H9 (cell line): Measurements from ENCODE around the gene LRP2BP. TPM values are rescaled to one million over a fixed set of nuclear protein-coding genes. Genes with fewer than 3 reads are reported as not detected.

ENCODE experiments used
- DNase-seq: peaks from one replicate; pipeline ENCODE4 v3.0.0-alpha.2; 2017
- H2AFZ ChIP-seq: one replicate; pipeline ENCODE4 v1.6.1; 2013; ENCODE audit warnings: mild to moderate bottlenecking, low read length, control low read depth, moderate library complexity
- H2AK5ac ChIP-seq: 2 replicates; pipeline ENCODE4 v1.6.1; 2013; ENCODE audit warnings: low read length, control low read depth, mixed read lengths; ENCODE audit not compliant: insufficient read length
- H2BK120ac ChIP-seq: one replicate; pipeline ENCODE4 v1.6.1; 2013; ENCODE audit warnings: low read depth, mild to moderate bottlenecking, low read length, control low read depth, inconsistent platforms; ENCODE audit not compliant: poor library complexity, severe bottlenecking
- H2BK12ac ChIP-seq: 2 replicates; pipeline ENCODE4 v1.6.1; 2013; ENCODE audit warnings: low read length, control low read depth, mixed read lengths, low read depth; ENCODE audit not compliant: insufficient read length
- H2BK15ac ChIP-seq: 2 replicates; pipeline ENCODE4 v1.6.1; 2013; ENCODE audit warnings: low read depth, low read length, control low read depth
- H2BK20ac ChIP-seq: one replicate; pipeline ENCODE4 v1.6.1; 2013; ENCODE audit warnings: low read depth, mild to moderate bottlenecking, low read length, control low read depth, inconsistent platforms; ENCODE audit not compliant: poor library complexity, severe bottlenecking
- H2BK5ac ChIP-seq: 2 replicates; pipeline ENCODE4 v1.6.1; 2013; ENCODE audit warnings: low read length, control low read depth, mixed read lengths; ENCODE audit not compliant: insufficient read length
- H3K14ac ChIP-seq: 2 replicates; pipeline ENCODE4 v1.6.1; 2013; ENCODE audit warnings: low read length, control low read depth; ENCODE audit not compliant: insufficient read depth
- H3K18ac ChIP-seq: 2 replicates; pipeline ENCODE4 v1.6.1; 2013; ENCODE audit warnings: low read depth, mild to moderate bottlenecking, mixed read lengths, low read length, control low read depth; ENCODE audit not compliant: insufficient read length
- H3K23ac ChIP-seq: 2 replicates; pipeline ENCODE4 v1.6.1; 2013; ENCODE audit warnings: low read length, control low read depth, mixed read lengths, low read depth; ENCODE audit not compliant: insufficient read length
- H3K23me2 ChIP-seq: 2 replicates; pipeline ENCODE4 v1.6.1; 2013; ENCODE audit warnings: low read depth, mild to moderate bottlenecking, mixed read lengths, low read length, control low read depth; ENCODE audit not compliant: insufficient read length, poor library complexity, severe bottlenecking
- H3K27ac ChIP-seq: 2 replicates; pipeline ENCODE4 v1.5.1; 2013; ENCODE audit warnings: low read length, control low read depth, mixed read lengths, low read depth; ENCODE audit not compliant: insufficient read length
- H3K27me3 ChIP-seq: 2 replicates; pipeline ENCODE4 v1.6.1; 2013; ENCODE audit warnings: low read length, control low read depth, inconsistent platforms; ENCODE audit not compliant: insufficient read depth
- H3K4ac ChIP-seq: 2 replicates; pipeline ENCODE4 v1.6.1; 2013; ENCODE audit warnings: low read depth, mild to moderate bottlenecking, control low read depth, inconsistent platforms, low read length, moderate library complexity
- H3K4me1 ChIP-seq: 2 replicates; pipeline ENCODE4 v1.6.1; 2013; ENCODE audit warnings: low read length, control low read depth, inconsistent platforms; ENCODE audit not compliant: insufficient read depth
- H3K4me2 ChIP-seq: 2 replicates; pipeline ENCODE4 v1.6.1; 2013; ENCODE audit warnings: low read length, control low read depth, mixed read lengths; ENCODE audit not compliant: insufficient read length, insufficient read depth
- H3K56ac ChIP-seq: 2 replicates; pipeline ENCODE4 v1.6.1; 2013; ENCODE audit warnings: low read depth, mild to moderate bottlenecking, mixed read lengths, low read length, control low read depth; ENCODE audit not compliant: insufficient read length
- H3K79me1 ChIP-seq: 2 replicates; pipeline ENCODE4 v1.6.1; 2013; ENCODE audit warnings: low read depth, mild to moderate bottlenecking, moderate library complexity, low read length, control low read depth, inconsistent platforms; ENCODE audit not compliant: insufficient read depth, poor library complexity, severe bottlenecking
- H3K79me2 ChIP-seq: 2 replicates; pipeline ENCODE4 v1.6.1; 2013; ENCODE audit warnings: low read length, control low read depth, inconsistent platforms; ENCODE audit not compliant: insufficient read depth
- H3K9ac ChIP-seq: 2 replicates; pipeline ENCODE4 v1.6.1; 2013; ENCODE audit warnings: low read length, control low read depth, mixed read lengths; ENCODE audit not compliant: insufficient read length; ENCODE audit errors: extremely low read depth
- H3K9me3 ChIP-seq: one replicate; pipeline ENCODE4 v1.6.1; 2013; ENCODE audit warnings: low read depth, low read length, inconsistent platforms; ENCODE audit not compliant: control insufficient read depth
- H3T11ph ChIP-seq: one replicate; pipeline ENCODE4 v1.6.1; 2013; ENCODE audit warnings: mild to moderate bottlenecking, low read length, control low read depth, inconsistent platforms
- H4K20me1 ChIP-seq: one replicate; pipeline ENCODE4 v1.6.1; 2013; ENCODE audit not compliant: control insufficient read depth, insufficient read length, insufficient read depth
- H4K5ac ChIP-seq: 2 replicates; pipeline ENCODE4 v1.6.1; 2013; ENCODE audit warnings: low read depth, mild to moderate bottlenecking, mixed read lengths, low read length, control low read depth; ENCODE audit not compliant: insufficient read length
- H4K8ac ChIP-seq: replicated peaks from 2 replicates; pipeline ENCODE4 v1.6.1; 2013; ENCODE audit warnings: low read length, control low read depth, mixed read lengths, low read depth; ENCODE audit not compliant: insufficient read length
- H4K91ac ChIP-seq: 2 replicates; pipeline ENCODE4 v1.6.1; 2013; ENCODE audit warnings: low read depth, mild to moderate bottlenecking, moderate library complexity, mixed read lengths, low read length, control low read depth; ENCODE audit not compliant: insufficient read length
- H3K27ac Mint-ChIP-seq, 3 experiments: 2 replicates in 2 of 3; 3 replicates in 1 of 3; pipeline ENCODE4 v1.8.0; 2020 to 2021; ENCODE audit warnings: mixed read lengths in 3 of 3, mild to moderate bottlenecking in 1 of 3, moderate library complexity in 1 of 3
- H3K27me3 Mint-ChIP-seq: 2 replicates; pipeline ENCODE4 v1.8.0; 2021; ENCODE audit warnings: low read depth, mild to moderate bottlenecking, moderate library complexity, mixed read lengths
- H3K36me3 Mint-ChIP-seq, 3 experiments: 2 replicates in 2 of 3; 3 replicates in 1 of 3; pipeline ENCODE4 v1.8.0; 2020 to 2021; ENCODE audit warnings: low read depth in 3 of 3, mixed read lengths in 3 of 3; ENCODE audit not compliant: insufficient read depth in 1 of 3
- H3K4me1 Mint-ChIP-seq, 2 experiments: 2 replicates each; pipeline ENCODE4 v1.8.0; 2020; ENCODE audit warnings: mixed read lengths in 2 of 2
- H3K4me3 Mint-ChIP-seq, 2 experiments: 2 replicates in 1 of 2; 3 replicates in 1 of 2; pipeline ENCODE4 v1.8.0; 2020 to 2021; ENCODE audit warnings: mild to moderate bottlenecking in 2 of 2, mixed read lengths in 2 of 2, moderate library complexity in 1 of 2
- H3K9me3 Mint-ChIP-seq, 2 experiments: 2 replicates in 1 of 2; 3 replicates in 1 of 2; pipeline ENCODE4 v1.8.0; 2020; ENCODE audit warnings: mild to moderate bottlenecking in 2 of 2, mixed read lengths in 2 of 2, moderate library complexity in 1 of 2
- WGBS: extraction: QIAGEN DNeasy Blood & Tissue Kit; methylation state at CpG from one replicate; pipeline ENCODE4 v1.1.7; 2013; ENCODE audit warnings: missing lambda C conversion rate, low lambda C conversion rate, mixed read lengths; ENCODE audit not compliant: insufficient read length; ENCODE audit errors: extremely low coverage; 5-methylcytosine and 5-hydroxymethylcytosine counted together
- total RNA-seq: library from RNA; stranded (reverse); gene quantifications from 2 replicates; pipeline ENCODE4 v1.2.1, GENCODE V29; 2021
- TF ChIP-seq, protein P1 (sequence below): fragments of 200-600 bp; sonication (generic); conservative IDR thresholded peaks from 3 replicates; pipeline ENCODE4 v1.8.0; 2021; ENCODE audit warnings: antibody characterized with exemption, mild to moderate bottlenecking

Gene LRP2BP
- total RNA-seq, 1 experiment from 2014 or later: 0.46 TPM

DNA sequence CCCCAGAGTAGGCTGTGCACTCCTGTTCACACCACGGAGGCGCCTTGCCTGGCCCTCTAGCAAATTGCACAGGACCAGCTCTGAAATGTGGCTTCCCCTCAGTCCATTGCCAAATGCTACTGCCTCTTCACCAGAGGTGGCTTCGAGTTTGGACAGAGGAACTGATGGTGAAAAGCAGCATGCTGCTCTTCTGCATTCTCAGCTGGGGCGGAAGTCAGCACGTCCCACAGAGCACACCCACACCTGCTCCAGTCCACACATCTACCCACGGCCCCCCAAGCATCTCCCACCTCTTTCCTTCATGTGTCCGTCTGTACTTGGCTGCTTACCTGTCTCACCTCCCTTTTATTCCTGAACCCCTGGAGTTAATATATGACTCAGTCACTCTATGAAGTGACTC lies 43.5 kb downstream of the LRP2BP start:
- Histone ChIP-seq H3K27ac (no peak overlapping the region), H2AFZ (no peak overlapping the region), H4K20me1 (no peaks in the 10 kb centered on the region), H3K4ac (no peak overlapping the region), H3K14ac (no peak overlapping the region; the same call in 1 of the 2 replicates), H4K5ac (no peak overlapping the region), H3K18ac (no peak overlapping the region), H3K4me2 (no peak overlapping the region), H4K91ac (no peak overlapping the region), H2BK120ac (no peak overlapping the region), H2BK20ac (no peak overlapping the region), H3K23ac (no peak overlapping the region), H2BK15ac (no peak overlapping the region), H4K8ac (no peak overlapping the region), H2AK5ac (no peak overlapping the region), H3K79me1 (no peaks in the 10 kb centered on the region), H3T11ph (no peak overlapping the region), H3K23me2 (no peaks in the 10 kb centered on the region), H3K9me3 (no peaks in the 10 kb centered on the region), H2BK5ac (no peak overlapping the region), H3K27me3 (no peaks in the 10 kb centered on the region), H3K4me1 (no peaks in the 10 kb centered on the region), H2BK12ac (no peak overlapping the region), H3K9ac (no peak overlapping the region), H3K79me2 (no peaks in the 10 kb centered on the region), H3K56ac (no peak overlapping the region)
- DNase-seq: no peak
- Mint-ChIP-seq H3K36me3 (peaks cover 13 to 67% (median 48%) of the 10 kb centered on the region in 3 experiments), H3K9me3 (peaks cover 0 to 3% of the 10 kb centered on the region in 2 experiments; a peak in 1 of 5 replicates), H3K27me3 (no peaks in the 10 kb centered on the region), H3K4me3 (no peak overlapping the region), H3K27ac (peak overlapping the region in 2 of 3 experiments; percentile 20 to 83; a peak in 4 of 7 replicates), H3K4me1 (peaks cover 17 to 34% of the 10 kb centered on the region in 2 experiments)
- WGBS: no CpG with 5 or more reads among the region's 7 CpGs
- TF ChIP-seq, protein P1, sequence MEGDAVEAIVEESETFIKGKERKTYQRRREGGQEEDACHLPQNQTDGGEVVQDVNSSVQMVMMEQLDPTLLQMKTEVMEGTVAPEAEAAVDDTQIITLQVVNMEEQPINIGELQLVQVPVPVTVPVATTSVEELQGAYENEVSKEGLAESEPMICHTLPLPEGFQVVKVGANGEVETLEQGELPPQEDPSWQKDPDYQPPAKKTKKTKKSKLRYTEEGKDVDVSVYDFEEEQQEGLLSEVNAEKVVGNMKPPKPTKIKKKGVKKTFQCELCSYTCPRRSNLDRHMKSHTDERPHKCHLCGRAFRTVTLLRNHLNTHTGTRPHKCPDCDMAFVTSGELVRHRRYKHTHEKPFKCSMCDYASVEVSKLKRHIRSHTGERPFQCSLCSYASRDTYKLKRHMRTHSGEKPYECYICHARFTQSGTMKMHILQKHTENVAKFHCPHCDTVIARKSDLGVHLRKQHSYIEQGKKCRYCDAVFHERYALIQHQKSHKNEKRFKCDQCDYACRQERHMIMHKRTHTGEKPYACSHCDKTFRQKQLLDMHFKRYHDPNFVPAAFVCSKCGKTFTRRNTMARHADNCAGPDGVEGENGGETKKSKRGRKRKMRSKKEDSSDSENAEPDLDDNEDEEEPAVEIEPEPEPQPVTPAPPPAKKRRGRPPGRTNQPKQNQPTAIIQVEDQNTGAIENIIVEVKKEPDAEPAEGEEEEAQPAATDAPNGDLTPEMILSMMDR: no peak
